ENCODE data around the gene ZNF316.

ZNF316 gene

DNA sequence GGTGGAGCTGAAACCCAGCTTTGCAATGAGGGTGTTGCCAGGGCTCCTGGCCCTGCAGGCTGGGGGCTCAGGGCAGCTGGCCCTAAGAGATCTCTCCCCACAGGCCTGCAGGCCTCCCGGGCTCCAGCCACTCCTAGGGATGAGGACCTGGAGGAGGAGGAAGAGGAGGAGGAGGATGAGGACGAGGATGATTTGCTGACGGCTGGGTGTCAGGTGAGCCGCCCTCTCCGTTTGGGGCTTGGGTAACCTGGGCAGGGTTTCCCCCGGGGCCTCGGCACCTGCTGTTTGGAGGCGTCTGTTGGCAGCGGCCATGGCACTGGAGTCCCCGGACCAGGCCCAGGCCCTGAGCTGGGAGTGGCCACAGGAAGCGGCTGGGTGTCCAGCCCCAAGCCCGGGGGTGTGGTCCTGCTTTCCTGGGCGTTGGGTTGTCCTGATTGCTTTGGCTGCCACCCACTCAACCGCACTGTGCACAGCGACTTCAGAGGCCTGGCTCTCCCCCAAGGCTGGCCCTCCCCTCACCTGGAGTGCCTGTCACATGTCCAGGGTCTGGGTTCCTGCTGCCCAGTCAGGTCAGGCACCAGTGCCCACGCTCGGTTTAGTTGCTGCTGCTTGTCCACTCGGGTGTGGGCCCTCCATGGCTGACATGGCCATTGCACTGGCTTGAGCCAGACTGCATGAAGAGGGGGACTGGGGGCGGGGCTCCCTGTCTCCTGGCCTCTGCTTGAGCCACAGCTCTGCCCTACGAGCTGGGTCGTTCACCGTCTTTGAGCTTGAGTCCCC lies 5.9 kb downstream of the ZNF316 start:
- Histone ChIP-seq H3K27me3 (ENCODE audit: control insufficient read depth, insufficient read depth, low read length) (no peaks in the 10 kb centered on the region), H3K9ac (ENCODE audit: low read length) (no peak overlapping the region), H3K27ac (ENCODE audit: low read depth, low read length) (no peak overlapping the region), H3K4me1 (ENCODE audit: control insufficient read depth, insufficient read depth, low read length) (no peaks in the 10 kb centered on the region), H3K36me3 (ENCODE audit: control insufficient read depth, insufficient read depth, low read length) (peaks cover 27% of the 10 kb centered on the region), H3K4me3 (ENCODE audit: low read length) (no peak overlapping the region)

DNA sequence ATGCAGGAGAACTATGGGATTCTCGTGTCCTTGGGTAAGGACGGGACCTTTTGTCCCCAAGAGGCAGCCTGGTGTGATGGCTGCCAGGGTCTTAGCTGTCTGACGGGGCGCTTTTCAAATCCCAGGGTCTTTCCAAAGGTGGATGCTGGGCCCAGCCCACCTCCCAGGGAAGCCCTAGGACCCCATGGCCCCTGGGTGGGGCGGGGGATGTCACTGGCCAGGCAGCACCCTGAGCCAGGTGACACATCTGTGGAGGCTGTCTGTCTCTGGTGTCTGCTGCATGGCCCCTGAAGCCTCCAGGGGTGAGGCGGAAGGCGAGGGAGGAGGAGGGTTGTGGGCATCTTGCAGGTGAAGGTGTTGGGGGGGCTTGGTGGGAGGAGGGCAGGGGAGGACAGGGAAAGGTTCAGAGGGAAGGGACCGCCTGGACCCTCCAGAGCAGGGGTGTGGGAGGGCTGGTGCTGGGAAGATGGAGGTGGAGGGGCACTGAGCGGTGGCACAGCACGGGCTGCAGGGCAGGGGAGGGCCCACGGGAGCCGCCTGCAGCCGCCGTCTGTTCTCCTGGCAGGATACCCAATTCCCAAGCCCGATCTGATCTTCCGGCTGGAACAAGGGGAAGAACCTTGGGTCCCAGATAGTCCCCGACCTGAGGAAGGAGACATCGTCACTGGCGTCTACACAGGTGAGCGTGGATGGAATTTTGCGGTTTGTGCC lies 7.0 kb downstream of the ZNF316 start:
- Histone ChIP-seq H3K4me1 (ENCODE audit: control insufficient read depth, insufficient read depth, low read length) (no peaks in the 10 kb centered on the region), H3K36me3 (ENCODE audit: control insufficient read depth, insufficient read depth, low read length) (peaks cover 37% of the 10 kb centered on the region), H3K27ac (ENCODE audit: low read depth, low read length) (no peak overlapping the region), H3K9ac (ENCODE audit: low read length) (no peak overlapping the region), H3K27me3 (ENCODE audit: control insufficient read depth, insufficient read depth, low read length) (no peaks in the 10 kb centered on the region), H3K4me3 (ENCODE audit: low read length) (no peak overlapping the region)

DNA sequence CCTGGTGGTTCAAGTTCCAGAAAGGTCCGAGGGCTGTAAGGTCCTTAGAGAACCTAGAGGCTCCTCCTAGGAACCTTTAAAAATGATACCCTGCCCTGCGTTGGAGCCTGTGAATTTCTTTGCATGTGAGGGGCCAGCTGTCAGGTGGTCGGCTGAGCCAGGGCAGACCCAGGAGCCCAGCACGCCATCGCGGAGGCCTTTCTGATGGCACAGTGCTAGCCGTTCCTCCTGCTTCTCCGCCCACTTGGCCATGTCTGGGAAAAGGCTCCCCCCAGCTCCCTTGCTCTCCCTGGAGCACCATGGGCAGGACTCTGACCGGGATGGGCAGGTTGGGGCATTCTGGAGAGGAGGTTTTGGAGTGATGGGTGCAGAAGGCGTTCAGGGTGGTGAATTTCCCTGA lies 7.6 kb downstream of the ZNF316 start:
- H3K36me3 ChIP-seq (ENCODE audit: control insufficient read depth, insufficient read depth, low read length) = peaks cover 41% of the 10 kb centered on the region
- no peak overlapping the region for H3K27ac ChIP-seq (ENCODE audit: low read depth, low read length)
- no peaks in the 10 kb centered on the region for H3K4me1 ChIP-seq (ENCODE audit: control insufficient read depth, insufficient read depth, low read length)
- no peak overlapping the region for H3K4me3 ChIP-seq (ENCODE audit: low read length)
- no peaks in the 10 kb centered on the region for H3K27me3 ChIP-seq (ENCODE audit: control insufficient read depth, insufficient read depth, low read length)
- no peak overlapping the region for H3K9ac ChIP-seq (ENCODE audit: low read length)

DNA sequence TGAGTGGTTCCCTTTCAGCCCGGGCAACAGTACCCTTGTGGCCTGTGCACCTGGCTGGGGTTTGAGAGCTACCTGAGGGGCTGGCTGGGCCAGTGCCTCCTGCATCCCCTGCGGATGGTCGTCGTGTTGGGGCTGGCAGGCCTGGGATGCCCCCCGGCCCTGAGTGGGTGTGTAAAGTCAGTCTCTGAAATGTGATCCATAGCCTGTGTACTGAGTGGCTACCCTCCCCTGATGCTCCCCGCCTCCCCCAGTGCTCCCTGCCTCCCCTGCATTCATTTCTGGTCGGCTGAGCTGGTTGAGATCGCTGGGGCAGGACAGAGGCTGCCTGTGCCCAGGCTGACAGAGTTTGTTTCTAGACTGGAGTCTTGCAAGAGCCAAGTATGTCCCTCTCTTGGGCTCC lies 9.3 kb downstream of the ZNF316 start:
- no peak overlapping the region for H3K27ac ChIP-seq (ENCODE audit: low read depth, low read length)
- no peak overlapping the region for H3K9ac ChIP-seq (ENCODE audit: low read length)
- H3K4me1 ChIP-seq (ENCODE audit: control insufficient read depth, insufficient read depth, low read length) = no peaks in the 10 kb centered on the region
- no peak overlapping the region for H3K4me3 ChIP-seq (ENCODE audit: low read length)
- H3K36me3 ChIP-seq (ENCODE audit: control insufficient read depth, insufficient read depth, low read length) = peaks cover 41% of the 10 kb centered on the region
- no peaks in the 10 kb centered on the region for H3K27me3 ChIP-seq (ENCODE audit: control insufficient read depth, insufficient read depth, low read length)

DNA sequence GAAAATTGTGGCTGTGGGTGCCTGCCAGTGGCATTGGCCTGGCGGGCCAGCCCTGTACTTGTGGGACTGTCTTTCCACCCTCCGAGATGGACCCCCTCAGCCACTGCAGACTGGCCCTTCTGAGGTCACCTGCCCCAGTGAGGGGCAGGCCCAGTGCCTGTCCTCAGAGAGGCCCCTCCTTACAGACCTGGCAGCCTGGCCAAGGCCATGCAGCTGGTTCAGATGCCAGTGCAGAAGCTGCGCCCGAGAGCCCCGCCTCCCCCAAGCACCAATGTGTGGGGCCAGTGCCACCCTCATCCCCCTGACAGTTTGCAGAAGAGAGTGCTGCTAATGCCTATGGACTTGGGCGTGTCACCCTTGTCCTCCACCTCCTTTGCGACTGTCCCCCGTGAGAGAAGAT lies 10.0 kb downstream of the ZNF316 start:
- H3K27ac ChIP-seq (ENCODE audit: low read depth, low read length) = no peak overlapping the region
- no peak overlapping the region for H3K4me3 ChIP-seq (ENCODE audit: low read length)
- H3K36me3 ChIP-seq (ENCODE audit: control insufficient read depth, insufficient read depth, low read length) = peaks cover 42% of the 10 kb centered on the region
- no peaks in the 10 kb centered on the region for H3K4me1 ChIP-seq (ENCODE audit: control insufficient read depth, insufficient read depth, low read length)
- H3K27me3 ChIP-seq (ENCODE audit: control insufficient read depth, insufficient read depth, low read length) = no peaks in the 10 kb centered on the region
- no peak overlapping the region for H3K9ac ChIP-seq (ENCODE audit: low read length)

DNA sequence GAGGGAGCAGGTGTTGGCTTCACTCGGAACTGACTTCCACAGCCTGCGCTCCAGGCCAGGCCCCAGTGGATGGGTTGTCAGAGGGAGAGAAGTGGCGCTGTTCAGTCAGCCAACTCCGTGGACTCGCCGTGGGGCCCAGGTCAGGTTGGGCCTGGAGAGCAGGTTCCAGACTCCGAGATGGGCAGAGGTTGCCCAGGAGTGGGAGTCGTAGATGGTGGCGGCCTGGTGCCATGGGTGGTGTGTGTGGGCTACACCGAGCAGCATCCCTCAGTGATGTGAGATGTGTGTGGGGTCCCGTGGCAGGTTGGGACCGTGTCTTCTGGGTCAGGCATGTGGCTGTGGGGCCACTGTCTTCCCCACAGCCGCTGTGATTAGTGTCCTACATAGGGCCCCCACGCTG lies 10.4 kb downstream of the ZNF316 start:
- H3K27ac ChIP-seq (ENCODE audit: low read depth, low read length) = no peak overlapping the region
- H3K36me3 ChIP-seq (ENCODE audit: control insufficient read depth, insufficient read depth, low read length) = peaks cover 40% of the 10 kb centered on the region
- no peaks in the 10 kb centered on the region for H3K4me1 ChIP-seq (ENCODE audit: control insufficient read depth, insufficient read depth, low read length)

DNA sequence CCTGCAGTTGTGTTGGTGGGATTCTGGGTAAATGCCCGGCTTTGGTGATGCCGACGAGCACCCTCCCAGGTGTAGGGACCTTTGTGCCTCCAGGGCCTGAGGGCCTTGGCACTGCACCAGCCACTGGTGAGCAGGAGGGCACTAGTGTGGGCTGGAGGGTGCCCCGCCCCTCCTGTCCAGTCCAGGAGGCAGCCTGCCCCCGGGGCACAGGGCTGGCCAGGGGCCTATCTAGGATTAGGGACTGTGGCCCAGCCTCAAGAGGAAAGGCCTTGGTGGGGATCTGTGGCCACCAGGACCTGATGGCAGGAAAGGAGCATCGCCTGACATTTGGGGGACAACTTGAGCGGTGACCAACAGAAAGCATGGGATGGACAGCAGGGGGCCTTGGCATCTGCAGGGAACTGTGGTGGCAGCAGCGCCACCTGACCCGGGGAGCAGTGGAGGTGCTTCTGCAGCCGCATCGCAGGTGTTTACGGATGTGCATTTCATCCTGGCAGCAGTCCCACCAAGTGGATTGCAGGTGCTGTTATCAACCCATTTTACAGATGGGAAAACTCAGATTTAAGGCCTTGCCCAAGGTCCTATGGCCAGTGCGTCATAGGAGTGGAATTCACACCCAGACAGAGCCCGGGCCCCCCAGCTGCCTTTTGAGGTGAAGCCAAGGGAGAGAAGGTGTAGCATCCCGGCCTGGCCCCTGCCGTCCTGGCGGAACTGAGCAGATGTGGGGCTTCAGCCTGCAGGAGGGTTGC lies 11.1 kb downstream of the ZNF316 start:
- H3K9ac ChIP-seq (ENCODE audit: low read length) = no peak overlapping the region
- H3K4me3 ChIP-seq (ENCODE audit: low read length) = no peak overlapping the region
- H3K27me3 ChIP-seq (ENCODE audit: control insufficient read depth, insufficient read depth, low read length) = no peaks in the 10 kb centered on the region
- H3K4me1 ChIP-seq (ENCODE audit: control insufficient read depth, insufficient read depth, low read length) = no peaks in the 10 kb centered on the region
- H3K27ac ChIP-seq (ENCODE audit: low read depth, low read length) = no peak overlapping the region
- H3K36me3 ChIP-seq (ENCODE audit: control insufficient read depth, insufficient read depth, low read length) = peaks cover 42% of the 10 kb centered on the region

More for the DNA sequence above, 10.4 kb downstream of the ZNF316 start:
- Histone ChIP-seq H3K4me3 (ENCODE audit: low read length) (no peak overlapping the region), H3K9ac (ENCODE audit: low read length) (no peak overlapping the region), H3K27me3 (ENCODE audit: control insufficient read depth, insufficient read depth, low read length) (no peaks in the 10 kb centered on the region)

DNA sequence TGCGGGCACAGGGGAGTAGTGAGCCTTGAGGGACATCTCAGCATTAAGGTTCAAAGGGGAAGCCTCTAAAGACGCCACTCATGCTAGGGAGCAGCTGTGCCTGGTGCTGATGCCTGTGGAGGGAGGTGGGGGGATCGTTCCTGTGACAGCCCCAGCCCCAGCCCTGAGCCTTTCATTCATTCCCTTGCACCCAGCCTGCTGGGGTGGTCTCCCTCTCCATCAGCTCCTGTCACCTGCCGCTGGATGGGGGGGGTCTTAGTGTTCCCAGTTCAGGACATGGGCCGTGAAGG lies 11.6 kb downstream of the ZNF316 start:
- Histone ChIP-seq H3K27ac (ENCODE audit: low read depth, low read length) (no peak overlapping the region), H3K4me3 (ENCODE audit: low read length) (no peak overlapping the region), H3K4me1 (ENCODE audit: control insufficient read depth, insufficient read depth, low read length) (no peaks in the 10 kb centered on the region), H3K9ac (ENCODE audit: low read length) (no peak overlapping the region), H3K27me3 (ENCODE audit: control insufficient read depth, insufficient read depth, low read length) (no peaks in the 10 kb centered on the region), H3K36me3 (ENCODE audit: control insufficient read depth, insufficient read depth, low read length) (peaks cover 37% of the 10 kb centered on the region)

DNA sequence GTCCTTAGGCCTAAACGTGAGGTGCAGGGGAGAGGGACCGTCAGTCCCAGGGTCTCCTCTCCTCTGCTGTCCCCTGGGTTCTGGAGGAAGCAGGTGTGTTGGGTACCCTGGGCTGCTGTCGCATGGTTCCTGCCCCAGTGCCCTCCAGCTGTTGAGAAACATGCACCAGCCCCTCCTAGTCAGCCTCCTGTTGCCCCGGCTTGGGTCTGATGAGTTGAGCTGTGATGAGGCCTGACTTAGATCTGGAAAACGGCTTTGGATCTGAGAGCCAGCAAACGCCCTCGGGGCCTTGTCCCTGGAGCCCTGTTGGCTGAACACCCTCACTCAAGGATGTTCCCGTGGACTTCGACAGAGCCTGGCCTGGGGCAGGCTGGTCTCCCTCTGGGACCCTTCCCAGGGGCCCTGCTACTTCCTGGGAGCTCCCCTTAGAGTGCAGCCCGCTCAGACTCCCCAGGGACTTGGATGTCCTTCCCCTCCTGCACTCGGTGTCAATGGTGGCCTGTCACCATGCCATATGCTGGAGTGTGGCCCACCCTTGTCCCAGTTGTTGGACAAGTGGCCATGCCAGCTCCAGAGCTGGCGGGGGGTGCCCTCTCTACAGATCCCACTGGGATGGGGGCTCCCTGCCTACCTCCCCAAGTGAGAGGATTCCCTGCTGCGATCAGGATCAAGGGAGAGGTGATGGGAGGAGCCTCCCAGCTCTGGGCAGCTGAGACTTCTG lies 12.3 kb downstream of the ZNF316 start:
- no peak overlapping the region for H3K9ac ChIP-seq (ENCODE audit: low read length)

DNA sequence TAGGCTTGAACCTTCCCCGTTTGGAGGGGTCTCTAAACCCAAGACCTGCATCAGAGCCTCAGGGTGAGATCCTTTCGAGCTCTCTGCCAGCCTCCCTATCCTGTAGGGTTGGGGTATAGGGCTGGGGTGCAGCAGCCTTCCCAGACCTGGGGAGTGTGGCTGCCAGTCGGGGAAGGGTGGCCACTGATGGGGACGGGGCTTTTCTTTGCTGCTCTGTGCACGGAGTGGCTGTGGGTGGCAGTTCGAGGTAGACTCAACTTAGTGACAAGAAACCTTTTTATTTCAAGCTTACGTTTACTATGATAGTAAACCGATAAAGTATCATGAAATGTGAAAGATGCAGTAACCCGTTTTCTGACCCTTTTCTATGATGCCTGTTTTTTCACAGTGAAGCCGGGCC lies 13.0 kb downstream of the ZNF316 start:
- Histone ChIP-seq H3K27ac (ENCODE audit: low read depth, low read length) (no peak overlapping the region), H3K9ac (ENCODE audit: low read length) (no peak overlapping the region), H3K27me3 (ENCODE audit: control insufficient read depth, insufficient read depth, low read length) (no peaks in the 10 kb centered on the region), H3K36me3 (ENCODE audit: control insufficient read depth, insufficient read depth, low read length) (peaks cover 33% of the 10 kb centered on the region), H3K4me3 (ENCODE audit: low read length) (no peak overlapping the region), H3K4me1 (ENCODE audit: control insufficient read depth, insufficient read depth, low read length) (no peaks in the 10 kb centered on the region)

More for the DNA sequence above, 12.3 kb downstream of the ZNF316 start:
- H3K4me1 ChIP-seq (ENCODE audit: control insufficient read depth, insufficient read depth, low read length) = no peaks in the 10 kb centered on the region
- peaks cover 35% of the 10 kb centered on the region for H3K36me3 ChIP-seq (ENCODE audit: control insufficient read depth, insufficient read depth, low read length)
- no peak overlapping the region for H3K27ac ChIP-seq (ENCODE audit: low read depth, low read length)
- no peaks in the 10 kb centered on the region for H3K27me3 ChIP-seq (ENCODE audit: control insufficient read depth, insufficient read depth, low read length)
- H3K4me3 ChIP-seq (ENCODE audit: low read length) = no peak overlapping the region

DNA sequence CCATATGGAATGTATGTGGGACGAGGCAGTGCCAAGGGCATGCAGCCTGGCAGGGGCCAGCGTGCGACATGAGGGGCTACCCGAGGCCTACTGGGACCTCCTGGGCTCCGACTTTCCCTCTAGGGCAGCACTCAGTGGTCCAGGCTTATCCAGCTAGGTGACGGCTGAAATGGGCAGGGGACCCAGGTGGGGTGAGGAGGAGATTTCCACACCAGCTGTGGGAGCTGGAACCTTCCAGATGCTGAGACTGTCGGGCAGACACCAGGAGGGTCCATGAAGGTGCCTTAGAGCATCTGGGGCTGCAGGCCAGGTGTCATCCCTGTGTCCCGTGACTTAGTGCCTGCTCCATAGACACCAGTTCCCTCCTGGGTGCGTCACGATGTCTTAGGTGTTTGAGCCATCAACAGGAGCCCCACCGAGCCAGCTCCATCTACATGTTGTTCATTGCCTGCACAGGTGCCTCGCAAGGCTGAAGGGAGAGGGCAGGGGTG lies 13.4 kb downstream of the ZNF316 start:
- peaks cover 35% of the 10 kb centered on the region for H3K36me3 ChIP-seq (ENCODE audit: control insufficient read depth, insufficient read depth, low read length)
- H3K4me1 ChIP-seq (ENCODE audit: control insufficient read depth, insufficient read depth, low read length) = no peaks in the 10 kb centered on the region
- no peaks in the 10 kb centered on the region for H3K27me3 ChIP-seq (ENCODE audit: control insufficient read depth, insufficient read depth, low read length)

DNA sequence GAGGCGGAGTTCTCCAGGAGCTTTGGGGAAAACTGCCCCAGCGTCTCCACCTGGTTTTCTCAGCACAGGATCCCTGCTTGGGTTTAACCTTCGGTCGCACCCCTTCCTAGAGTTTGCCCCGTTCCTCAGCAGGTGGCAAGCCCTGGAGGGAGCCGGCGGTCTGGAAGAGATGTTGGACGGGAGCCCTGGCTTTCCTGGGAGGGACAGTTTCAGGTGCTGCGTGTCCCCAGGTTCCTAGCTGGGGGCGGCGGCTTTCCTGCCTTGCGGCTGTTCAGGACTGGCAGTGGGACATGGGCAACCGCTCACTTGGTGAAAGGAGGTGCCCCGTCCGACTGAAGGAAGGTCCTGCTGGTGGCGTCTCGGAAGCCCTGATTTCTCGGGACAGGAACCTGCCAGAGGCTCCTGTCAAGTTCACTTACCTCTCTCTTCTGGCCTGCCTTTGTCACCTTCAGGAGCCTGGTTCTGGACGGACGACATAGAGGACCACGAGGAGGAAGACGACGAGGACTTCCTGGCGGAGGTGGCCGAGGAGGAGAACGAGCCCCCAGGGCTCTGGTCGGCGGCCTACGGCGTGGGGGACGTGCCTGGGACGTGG lies 14.8 kb downstream of the ZNF316 start:
- no peaks in the 10 kb centered on the region for H3K4me1 ChIP-seq (ENCODE audit: control insufficient read depth, insufficient read depth, low read length)
- no peak overlapping the region for H3K27ac ChIP-seq (ENCODE audit: low read depth, low read length)
- no peaks in the 10 kb centered on the region for H3K27me3 ChIP-seq (ENCODE audit: control insufficient read depth, insufficient read depth, low read length)
- peaks cover 35% of the 10 kb centered on the region for H3K36me3 ChIP-seq (ENCODE audit: control insufficient read depth, insufficient read depth, low read length)
- H3K4me3 ChIP-seq (ENCODE audit: low read length) = no peak overlapping the region
- H3K9ac ChIP-seq (ENCODE audit: low read length) = no peak overlapping the region

More for the DNA sequence above, 13.4 kb downstream of the ZNF316 start:
- Histone ChIP-seq H3K27ac (ENCODE audit: low read depth, low read length) (no peak overlapping the region), H3K9ac (ENCODE audit: low read length) (no peak overlapping the region), H3K4me3 (ENCODE audit: low read length) (no peak overlapping the region)

Data from rectal smooth muscle tissue (tissue), 1 donor.